K562 (cell line): ENCODE data around the gene CCDC88A. TPM values are rescaled to one million over a fixed set of nuclear protein-coding genes. Genes with fewer than 3 reads are reported as not detected.
A peak's percentile ranks its signal among the peaks of the same experiment; 100 is the strongest.

Experiments
- ATAC-seq: fragments of 200-7000 bp; cut with Tn5 transposase; 3 replicates; pipeline ENCODE4 v1.9.1; 2020; ENCODE audit warnings: moderate library complexity
- BruUV-seq: library from RNA; stranded (reverse); fragments of 400-500 nt; replicated peaks from 2 replicates; lab custom pipeline; 2021; lab: Mats Ljungman, UMichigan
- CTCF ChIA-PET: fragments of 300-600 bp; formaldehyde crosslinking; extraction: SDS; loops from one replicate; lab custom pipeline; 2021; ENCODE audit warnings: low intra/inter-chr PET ratio; lab: Yijun Ruan, JAX
- POLR2A ChIA-PET: fragments of 300-600, 350-650 bp; sonication (Branson Sonifier 250); formaldehyde crosslinking; extraction: SDS; loops from one replicate; lab custom pipeline; 2021; ENCODE audit warnings: antibody characterized with exemption, inconsistent platforms; lab: Yijun Ruan, JAX
- DNase-seq, 4 experiments: peaks; one replicate each; pipeline versions ENCODE4 v3.0.0 to v3.0.0-alpha.2; 2011 to 2018; ENCODE audit warnings: low spot score in 3 of 4, mixed read lengths in 3 of 4; ENCODE audit errors: extremely low read depth in 1 of 4
- FAIRE-seq: peaks from 2 replicates; lab custom pipeline; 2011; peaks lifted over from hg19 to GRCh38; lab: Jason Lieb, UNC
- H2AFZ ChIP-seq: 2 replicates; pipeline ENCODE4 v1.6.0; 2011; ENCODE audit warnings: low read depth, low read length, control low read depth, inconsistent platforms
- H3K27ac ChIP-seq: fragments of 200-600 bp; 3 replicates; pipeline ENCODE4 v1.8.0; 2011; ENCODE audit warnings: low read depth, mild to moderate bottlenecking, control low read depth, inconsistent platforms, low read length, moderate library complexity, mixed read lengths; ENCODE audit errors: extremely low read depth
- H3K27me3 ChIP-seq, 2 experiments: fragments of 300-600 bp in 1 of 2; 2 replicates in 1 of 2; 3 replicates in 1 of 2; pipeline versions ENCODE4 v1.6.0 to v1.8.0; 2011; ENCODE audit warnings: inconsistent platforms in 2 of 2, low read length in 2 of 2, mild to moderate bottlenecking in 1 of 2, mixed read lengths in 1 of 2, moderate library complexity in 1 of 2; ENCODE audit not compliant: control insufficient read depth in 2 of 2, insufficient read depth in 2 of 2
- H3K36me3 ChIP-seq: fragments of 300-600 bp; 3 replicates; pipeline ENCODE4 v1.8.0; 2011; ENCODE audit warnings: mild to moderate bottlenecking, low read length, inconsistent platforms; ENCODE audit not compliant: control insufficient read depth, insufficient read depth
- H3K4me1 ChIP-seq, 2 experiments: fragments of 200-600 bp in 1 of 2; replicated peaks in 1 of 2; 2 replicates in 1 of 2; 3 replicates in 1 of 2; pipeline versions ENCODE4 v1.5.1 to v1.8.0; 2011; ENCODE audit warnings: inconsistent platforms in 2 of 2, low read length in 2 of 2, mild to moderate bottlenecking in 1 of 2, mixed read lengths in 1 of 2, moderate library complexity in 1 of 2; ENCODE audit not compliant: control insufficient read depth in 2 of 2, insufficient read depth in 2 of 2
- H3K4me2 ChIP-seq: 2 replicates; pipeline ENCODE4 v1.6.1; 2011; ENCODE audit warnings: low read length, control low read depth, inconsistent platforms, mixed read lengths; ENCODE audit not compliant: insufficient read depth
- H3K4me3 ChIP-seq: fragments of 200-600 bp; sonication (generic), shearing (Covaris generic); 2 replicates; pipeline ENCODE4 v1.5.1; 2016; ENCODE audit warnings: control low read depth, inconsistent platforms
- H3K79me2 ChIP-seq: fragments of 200-600 bp; 3 replicates; pipeline ENCODE4 v1.8.0; 2011; ENCODE audit warnings: low read length, inconsistent platforms; ENCODE audit not compliant: control insufficient read depth, insufficient read depth
- H3K9ac ChIP-seq, 2 experiments: 2 replicates each; pipeline versions ENCODE4 v1.6.0 to v1.6.1; 2011; ENCODE audit warnings: low read depth in 2 of 2, low read length in 2 of 2, control low read depth in 1 of 2, inconsistent platforms in 1 of 2, mild to moderate bottlenecking in 1 of 2, mixed read lengths in 1 of 2; ENCODE audit not compliant: insufficient read depth in 1 of 2
- H3K9me1 ChIP-seq: one replicate; pipeline ENCODE4 v1.6.0; 2011; ENCODE audit warnings: inconsistent platforms, mild to moderate bottlenecking, low read length, moderate library complexity; ENCODE audit not compliant: control insufficient read depth, insufficient read depth
- H3K9me3 ChIP-seq: replicated peaks from 2 replicates; pipeline ENCODE4 v1.5.1; 2011; ENCODE audit warnings: low read depth, low read length, inconsistent platforms; ENCODE audit not compliant: control insufficient read depth, insufficient read depth
- H4K20me1 ChIP-seq: replicated peaks from 2 replicates; pipeline ENCODE4 v1.6.1; 2011; ENCODE audit warnings: low read length, inconsistent platforms, mixed read lengths; ENCODE audit not compliant: control insufficient read depth, insufficient read depth
- DNMT1 ChIP-seq: fragments of 450-650 bp; IDR thresholded peaks from 2 replicates; pipeline ENCODE4 v1.6.1; 2016; ENCODE audit warnings: antibody characterized with exemption, mild to moderate bottlenecking
- HNRNPLL ChIP-seq: fragments of 200-400 bp; formaldehyde crosslinking; IDR thresholded peaks from 2 replicates; pipeline ENCODE4 v1.6.1; 2017; ENCODE audit warnings: low read length, low read depth, mild to moderate bottlenecking; ENCODE audit not compliant: poor library complexity, severe bottlenecking
- ID3 ChIP-seq, 2 experiments: fragments of 250-450 bp in 1 of 2; fragments of 450-650 bp in 1 of 2; sonication (Bioruptor Pico) in 1 of 2; IDR thresholded peaks; 2 replicates each; pipeline versions ENCODE4 v1.6.1 to v1.8.0; 2016 to 2021; ENCODE audit warnings: mild to moderate bottlenecking in 2 of 2, moderate library complexity in 2 of 2, missing compliant biosample characterization in 1 of 2, missing genetic modification characterization in 1 of 2
- JUND ChIP-seq, 2 experiments: IDR thresholded peaks; 2 replicates in 1 of 2; 3 replicates in 1 of 2; pipeline ENCODE4 v1.6.1; 2011; ENCODE audit warnings: borderline replicate concordance in 2 of 2, low read depth in 2 of 2, low read length in 2 of 2, improper control_type of control experiment in 1 of 2, missing biosample characterization in 1 of 2, missing genetic modification characterization in 1 of 2, missing genetic modification reagents in 1 of 2
- KDM5B ChIP-seq: fragments of 200-600 bp; sonication (generic); IDR thresholded peaks from 2 replicates; pipeline ENCODE4 v1.6.1; 2012; ENCODE audit warnings: low read depth, mild to moderate bottlenecking, moderate library complexity, low read length, control low read depth, inconsistent platforms; ENCODE audit not compliant: insufficient replicate concordance
- MAZ ChIP-seq, 2 experiments: fragments of 450-650 bp in 1 of 2; sonication (generic) in 1 of 2; formaldehyde crosslinking; IDR thresholded peaks in 1 of 2; conservative IDR thresholded peaks in 1 of 2; 2 replicates each; pipeline versions ENCODE4 v1.4.0 to v1.5.0; 2020; ENCODE audit warnings: mild to moderate bottlenecking in 1 of 2, missing genetic modification reagents in 1 of 2
- MLX ChIP-seq, 2 experiments: fragments of 450-650 bp in 1 of 2; sonication (generic) in 1 of 2; formaldehyde crosslinking; conservative IDR thresholded peaks; 2 replicates each; pipeline versions ENCODE4 v1.4.0 to v1.8.1; 2020 to 2022; ENCODE audit warnings: mild to moderate bottlenecking in 1 of 2, missing genetic modification reagents in 1 of 2
- NR4A1 ChIP-seq, 2 experiments: fragments of 250-450 bp in 1 of 2; fragments of 450-650 bp in 1 of 2; sonication (Bioruptor Pico) in 1 of 2; IDR thresholded peaks; 2 replicates each; pipeline versions ENCODE4 v1.4.0 to v1.6.1; 2016 to 2020; ENCODE audit warnings: mild to moderate bottlenecking in 2 of 2, missing compliant biosample characterization in 1 of 2, missing genetic modification characterization in 1 of 2, moderate library complexity in 1 of 2
- NRF1 ChIP-seq, 2 experiments: fragments of 450-650 bp; IDR thresholded peaks in 1 of 2; conservative IDR thresholded peaks in 1 of 2; 2 replicates each; pipeline ENCODE4 v1.6.1; 2014; ENCODE audit warnings: mild to moderate bottlenecking in 2 of 2
- RHOXF2B ChIP-seq: fragments of 250-450 bp; sonication (Bioruptor Pico); conservative IDR thresholded peaks from 2 replicates; pipeline ENCODE4 v1.5.1; 2021
- SRSF3 ChIP-seq: fragments of 200-400 bp; formaldehyde crosslinking; IDR thresholded peaks from 2 replicates; pipeline ENCODE4 v1.6.1; 2016; ENCODE audit warnings: mild to moderate bottlenecking, low read length, moderate library complexity; ENCODE audit not compliant: insufficient read depth
- TAF1 ChIP-seq: IDR thresholded peaks from 2 replicates; pipeline ENCODE4 v1.6.1; 2011; ENCODE audit warnings: mild to moderate bottlenecking, low read length, moderate library complexity; ENCODE audit not compliant: insufficient read depth, control insufficient read depth, severe bottlenecking; ENCODE audit errors: extremely low read depth
- ZBTB2 ChIP-seq: fragments of 450-650 bp; IDR thresholded peaks from 2 replicates; pipeline ENCODE4 v1.6.1; 2016; ENCODE audit warnings: antibody characterized with exemption
- ZKSCAN8 ChIP-seq: fragments of 200-800 bp; sonication (Bioruptor generic); IDR thresholded peaks from 2 replicates; pipeline ENCODE4 v1.6.1; 2016; ENCODE audit warnings: missing genetic modification characterization, missing compliant biosample characterization
- ZNF644 ChIP-seq: fragments of 200-800 bp; sonication (Bioruptor generic); IDR thresholded peaks from 2 replicates; pipeline ENCODE4 v1.6.1; 2016; ENCODE audit warnings: low read depth, missing genetic modification characterization, missing compliant biosample characterization
- WGBS: fragments of 100-300 bp; shearing (Covaris generic); methylation state at CpG from one replicate; pipeline ENCODE4 v1.1.6; 2016; ENCODE audit warnings: low coverage, mixed read lengths; ENCODE audit not compliant: insufficient coverage; ENCODE audit errors: missing lambda C conversion rate; 5-methylcytosine and 5-hydroxymethylcytosine counted together
- in situ Hi-C: fragments of 300-500 bp; cut with MboI; formaldehyde crosslinking; loops from 4 replicates; pipeline ENCODE4 v1.15.0; 2018; ENCODE audit warnings: inconsistent platforms, mixed read lengths
- intact Hi-C: fragments of 100-400 bp; cut with micrococcal nuclease; formaldehyde crosslinking; loops from 2 replicates; pipeline ENCODE4 v1.14.2; 2022
- polyA plus RNA-seq, 8 experiments: library from polyadenylated mRNA; depleted of rRNA in 4 of 8; stranded (reverse) in 5 of 8; unstranded in 3 of 8; fragments of >200 nt; fragmentation: Nextera tagmentation in 2 of 8; fragmentation: Illumina TruSeq in 1 of 8; extraction: Ambion mirVana in 2 of 8; extraction: Trizol in 1 of 8; gene quantifications; 2 replicates each; pipeline versions ENCODE4 v1.2.1 to v1.2.3, GENCODE V29; 2011 to 2014; ENCODE audit warnings: inconsistent platforms in 1 of 8, missing spikeins in 1 of 8
- total RNA-seq, 7 experiments: library from RNA; depleted of rRNA in 6 of 7; stranded (reverse); fragments of >200 nt in 6 of 7; fragmentation: Illumina TruSeq in 2 of 7; extraction: Trizol in 2 of 7; gene quantifications; 2 replicates each; pipeline versions ENCODE4 v1.2.1 to v1.2.3, GENCODE V29; 2011 to 2021; ENCODE audit warnings: low replicate concordance in 1 of 7

CCDC88A gene
- total and polyA plus RNA-seq, 9 of the 15 experiments (the other 6 are each of a cell fraction or from before 2014, with no cell fraction given): 29.3 to 102 (median 55.6) TPM

DNA sequence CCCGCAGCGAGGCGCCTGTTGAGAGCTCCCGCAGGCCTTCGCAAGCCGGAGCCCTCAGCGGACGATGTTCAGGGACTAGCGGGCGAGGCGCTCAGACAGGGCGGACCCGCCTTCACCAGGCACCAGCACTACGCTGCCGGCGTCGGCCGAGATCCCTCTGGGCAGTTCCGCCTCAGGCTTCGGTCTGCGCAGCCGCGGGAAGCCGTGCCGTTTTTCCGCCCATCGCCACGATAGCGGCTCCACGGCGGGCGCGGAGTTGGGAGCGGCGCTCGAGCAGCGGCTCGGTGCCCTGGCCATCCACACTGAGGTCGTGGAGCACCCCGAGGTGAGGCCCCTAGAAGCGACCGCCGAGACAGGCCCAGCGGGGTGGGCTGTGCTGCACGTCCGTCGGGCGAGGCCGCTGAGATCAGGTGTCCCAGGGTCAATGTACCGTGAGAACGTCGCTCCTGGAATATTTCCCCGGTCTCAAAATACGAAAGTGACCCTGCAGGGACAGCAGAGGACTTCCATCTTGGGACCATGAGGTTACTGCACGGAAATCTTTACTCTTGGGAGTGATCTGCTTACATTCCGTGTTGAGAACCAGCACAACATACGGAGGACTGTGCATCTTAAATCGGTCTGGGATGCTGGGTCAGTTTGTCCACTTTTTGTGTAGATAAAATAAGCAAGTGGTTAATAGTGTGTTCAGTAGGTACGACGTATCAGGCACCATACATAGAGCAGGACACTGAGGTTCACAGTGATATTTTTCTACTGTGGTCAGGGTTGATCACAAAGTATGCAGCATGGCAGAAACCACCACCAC is 137.3 kb downstream of the CCDC88A start:
- no peaks in the 10 kb centered on the region for H4K20me1 ChIP-seq
- no peaks in the 10 kb centered on the region for H3K27me3 ChIP-seq
- peaks cover 11% of the 10 kb centered on the region; the same call in 1 of the 3 replicates for H3K36me3 ChIP-seq
- H3K9ac ChIP-seq: peak overlapping the region; percentile 93 to 98
- H3K4me3 ChIP-seq: peak overlapping the region; percentile 66
- H3K4me2 ChIP-seq: peak overlapping the region; percentile 97
- no peaks in the 10 kb centered on the region for H3K9me1 ChIP-seq
- ATAC-seq (peak; percentile 95), FAIRE-seq (peak; percentile 78), DNase-seq (peak; percentile 78 to 91 (median 81))
- ChIA-PET POLR2A (interaction anchor here (0.8 to 1.0 kb wide), 3 partner anchors 13 to 113 kb away, joined by 3 read pairs; no protein-coding TSS in a partner anchor), CTCF (interaction anchor here (0.9 kb wide), 1 partner anchor 230 kb away, joined by 3 read pairs; no protein-coding TSS in a partner anchor)
- H3K9me3 ChIP-seq: no peaks in the 10 kb centered on the region; the same call in 1 of the 2 replicates
- peak overlapping the region; percentile 91 for H3K27ac ChIP-seq
- H3K4me1 ChIP-seq: peaks cover 7 to 9% of the 10 kb centered on the region in 2 experiments; a peak in 3 of 5 replicates
- in situ Hi-C loops (no loop called here), intact Hi-C loops (loop anchor here (5.0 kb wide), 2 partner anchors 135 to 335 kb away; partner anchors contain the start of genes CCDC88A and PPP4R3B)
- BruUV-seq: TSS peak; percentile 56
- H2AFZ ChIP-seq: peak overlapping the region; percentile 96
- whole genome bisulfite sequencing: under 1% methylated on average over 60 of the region's 60 CpGs
- peaks cover 34% of the 10 kb centered on the region for H3K79me2 ChIP-seq
- TF ChIP-seq NR4A1 (CRISPR knock-in tag; IDR thresholded peaks at IDR 0.05) (no peak), NR4A1 (tag; IDR thresholded peaks at IDR 0.05) (peak; percentile 52; the same call in 1 of the 2 replicates), MLX (CRISPR knock-in tag; conservative IDR thresholded peaks at IDR 0.05) (no peak), MAZ (CRISPR knock-in tag; conservative IDR thresholded peaks at IDR 0.05 in 1 of 2, IDR thresholded peaks at IDR 0.05 in 1 of 2) (peak in 1 of 2 experiments; percentile 73; a peak in 3 of 4 replicates), ID3 (CRISPR knock-in tag; IDR thresholded peaks at IDR 0.05) (no peak), ID3 (tag; IDR thresholded peaks at IDR 0.05) (peak; percentile 40; the same call in 1 of the 2 replicates), SRSF3 (no peak), JUND (IDR thresholded peaks at IDR 0.05; ENCODE audit: borderline replicate concordance, low read depth, low read length) (peak; percentile 23; the same call in 1 of the 2 replicates), JUND (tag; IDR thresholded peaks at IDR 0.05; ENCODE audit: borderline replicate concordance, low read depth, low read length) (peak; percentile 24; the same call in 1 of the 3 replicates), DNMT1 (no peak), HNRNPLL (peak; percentile 99), NRF1 (conservative IDR thresholded peaks at IDR 0.05 in 1 of 2, IDR thresholded peaks at IDR 0.05 in 1 of 2) (peak; percentile 95 to 96), ZNF644 (tag) (no peak), ZBTB2 (peak; percentile 85), ZKSCAN8 (no peak), KDM5B (peak; percentile 91), RHOXF2B (CRISPR knock-in tag) (no peak), TAF1 (peak; percentile 69)
